SJSA1 (cell line): ENCODE data around the gene PPFIA4. TPM values are rescaled to one million over a fixed set of nuclear protein-coding genes. Genes with fewer than 3 reads are reported as not detected.
A peak's percentile ranks its signal among the peaks of the same experiment; 100 is the strongest.

Experiments used
- DNase-seq, 2 experiments: peaks; one replicate each; pipeline ENCODE4 v3.0.0-alpha.2; 2015 to 2020; ENCODE audit warnings: low spot score in 2 of 2, low read depth in 1 of 2
- H3K27ac ChIP-seq: fragments of 250-450 bp; sonication (Bioruptor Pico); 2 replicates; pipeline ENCODE4 v1.5.1; 2020; ENCODE audit warnings: mild to moderate bottlenecking, moderate library complexity
- H3K27me3 ChIP-seq: fragments of 250-450 bp; sonication (Bioruptor Pico); replicated peaks from 2 replicates; pipeline ENCODE4 v1.5.1; 2020; ENCODE audit warnings: mild to moderate bottlenecking, moderate library complexity
- H3K36me3 ChIP-seq: fragments of 250-450 bp; sonication (Bioruptor Pico); 2 replicates; pipeline ENCODE4 v1.5.1; 2020; ENCODE audit warnings: mild to moderate bottlenecking
- H3K4me1 ChIP-seq: fragments of 250-450 bp; sonication (Bioruptor Pico); replicated peaks from 2 replicates; pipeline ENCODE4 v1.6.1; 2021; ENCODE audit warnings: mild to moderate bottlenecking
- H3K4me3 ChIP-seq: fragments of 250-450 bp; sonication (Bioruptor Pico); 2 replicates; pipeline ENCODE4 v1.5.1; 2020; ENCODE audit warnings: mild to moderate bottlenecking
- H3K9me3 ChIP-seq: fragments of 250-450 bp; sonication (Bioruptor Pico); replicated peaks from 2 replicates; pipeline ENCODE4 v1.5.1; 2020; ENCODE audit warnings: mild to moderate bottlenecking
- total RNA-seq: library from RNA; depleted of rRNA; stranded (reverse); fragments of >200 nt; shearing (Covaris generic); gene quantifications from 2 replicates; pipeline ENCODE4 v1.2.3, GENCODE V29; 2014

PPFIA4 gene
- total RNA-seq, 1 experiment from 2014 or later, result not detected

GRCh38 chr1:203090421-203091198 is 64.3 kb downstream of the PPFIA4 start:
- Histone ChIP-seq H3K27ac (no peak overlapping the region), H3K27me3 (peaks cover 4% of the 10 kb centered on the region)
- peak in 1 of 2 experiments; percentile 12 for DNase-seq

GRCh38 chr1:203091199-203091477 is 64.8 kb downstream of the PPFIA4 start:
- Histone ChIP-seq H3K36me3 (no peaks in the 10 kb centered on the region), H3K4me3 (no peak overlapping the region), H3K27me3 (peaks cover 4% of the 10 kb centered on the region), H3K4me1 (no peaks in the 10 kb centered on the region), H3K27ac (no peak overlapping the region), H3K9me3 (peaks cover 10% of the 10 kb centered on the region; the same call in 1 of the 2 replicates)
- DNase-seq, result peak in 1 of 2 experiments; percentile 11

More at GRCh38 chr1:203090421-203091198, 64.3 kb downstream of the PPFIA4 start:
- Histone ChIP-seq H3K36me3 (no peaks in the 10 kb centered on the region), H3K4me3 (no peak overlapping the region), H3K4me1 (no peaks in the 10 kb centered on the region), H3K9me3 (peaks cover 10% of the 10 kb centered on the region; the same call in 1 of the 2 replicates)

- no peak overlapping the region for H3K27ac ChIP-seq
- H3K27me3 ChIP-seq, result peaks cover 4% of the 10 kb centered on the region
- DNase-seq, result peak in 1 of 2 experiments; percentile 25
- no peaks in the 10 kb centered on the region for H3K4me1 ChIP-seq
- no peaks in the 10 kb centered on the region for H3K36me3 ChIP-seq
- H3K9me3 ChIP-seq, result peaks cover 10% of the 10 kb centered on the region; the same call in 1 of the 2 replicates
- no peak overlapping the region for H3K4me3 ChIP-seq
These were observed 65.6 kb downstream of the PPFIA4 start for GRCh38 chr1:203091761-203092330.

DNA sequence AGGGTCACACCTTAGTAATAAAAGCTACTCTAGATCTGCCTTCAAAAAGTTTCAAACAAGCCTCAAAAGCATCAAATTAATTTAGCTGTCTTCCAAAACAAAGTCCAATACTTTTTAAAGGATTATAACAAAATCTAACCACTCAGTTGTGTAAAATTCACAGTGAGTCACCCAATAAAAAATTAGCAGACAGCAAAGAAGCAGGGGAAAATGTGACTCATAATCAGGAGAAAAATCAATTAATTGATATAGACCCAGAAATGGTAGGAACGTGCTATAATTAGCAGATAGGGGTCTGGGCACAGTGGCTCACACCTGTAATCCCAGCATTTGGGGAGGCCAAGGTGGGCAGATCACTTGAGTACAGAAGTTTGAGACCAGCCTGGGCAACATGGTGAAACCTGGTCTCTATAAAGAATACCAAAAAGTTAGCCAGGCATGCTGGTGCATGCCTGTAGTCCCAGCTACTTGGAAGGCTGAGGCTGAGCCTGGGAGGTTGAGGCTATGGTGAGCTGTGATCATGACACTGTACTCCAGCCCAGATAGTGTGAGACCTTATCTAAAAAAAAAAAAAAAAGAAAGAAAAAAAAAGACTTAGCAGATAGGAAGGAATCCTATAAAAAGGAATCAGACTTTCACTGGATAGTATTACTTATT is 67.6 kb downstream of the PPFIA4 start:
- Histone ChIP-seq H3K4me3 (no peak overlapping the region), H3K36me3 (no peaks in the 10 kb centered on the region), H3K27me3 (peaks cover 4% of the 10 kb centered on the region; the same call in 1 of the 2 replicates), H3K4me1 (no peaks in the 10 kb centered on the region), H3K9me3 (peaks cover 10% of the 10 kb centered on the region; the same call in 1 of the 2 replicates), H3K27ac (no peak overlapping the region)
- DNase-seq, result peak in 1 of 2 experiments; percentile 17

- peaks cover 10% of the 10 kb centered on the region; the same call in 1 of the 2 replicates for H3K9me3 ChIP-seq
- DNase-seq, result no peak
- no peaks in the 10 kb centered on the region for H3K36me3 ChIP-seq
- H3K4me3 ChIP-seq, result no peak overlapping the region
- no peaks in the 10 kb centered on the region for H3K4me1 ChIP-seq
- no peak overlapping the region for H3K27ac ChIP-seq
- no peaks in the 10 kb centered on the region for H3K27me3 ChIP-seq
These were observed 68.9 kb downstream of the PPFIA4 start for GRCh38 chr1:203095061-203095690.

DNA sequence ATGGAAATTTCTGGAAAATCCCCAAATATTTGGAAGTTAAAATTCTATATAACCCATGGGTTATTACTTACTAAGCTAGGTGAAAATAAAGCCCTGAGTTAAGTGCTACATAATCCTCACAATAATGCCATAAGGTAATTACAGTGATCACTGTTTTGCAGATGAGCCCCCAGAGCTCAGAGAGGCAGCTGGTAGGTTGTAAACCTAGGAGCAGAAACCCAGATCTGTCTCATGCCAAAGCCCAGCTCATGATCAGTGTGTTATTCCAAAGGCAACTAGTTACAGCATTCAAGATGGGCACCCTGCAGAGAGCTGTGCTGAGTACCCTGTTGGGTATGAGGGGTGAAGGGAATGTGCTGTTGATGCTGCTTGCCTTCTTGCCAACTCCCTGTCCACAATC is 70.3 kb downstream of the PPFIA4 start:
- H3K4me3 ChIP-seq, result no peak overlapping the region
- H3K27ac ChIP-seq, result no peak overlapping the region
- no peaks in the 10 kb centered on the region for H3K4me1 ChIP-seq
- H3K36me3 ChIP-seq, result no peaks in the 10 kb centered on the region
- H3K27me3 ChIP-seq, result no peaks in the 10 kb centered on the region
- peak in 1 of 2 experiments; percentile 11 for DNase-seq
- peaks cover 10% of the 10 kb centered on the region; the same call in 1 of the 2 replicates for H3K9me3 ChIP-seq

- DNase-seq, result no peak
- H3K4me3 ChIP-seq, result no peak overlapping the region
- H3K36me3 ChIP-seq, result no peaks in the 10 kb centered on the region
- H3K4me1 ChIP-seq, result no peaks in the 10 kb centered on the region
- H3K27me3 ChIP-seq, result no peaks in the 10 kb centered on the region
- no peak overlapping the region for H3K27ac ChIP-seq
- peaks cover 10% of the 10 kb centered on the region; the same call in 1 of the 2 replicates for H3K9me3 ChIP-seq
These were observed 70.7 kb downstream of the PPFIA4 start for GRCh38 chr1:203097001-203097400.

- no peak for DNase-seq
- H3K27ac ChIP-seq, result no peak overlapping the region
- H3K27me3 ChIP-seq, result no peaks in the 10 kb centered on the region
- H3K4me3 ChIP-seq, result no peak overlapping the region
- peaks cover 10% of the 10 kb centered on the region; the same call in 1 of the 2 replicates for H3K9me3 ChIP-seq
- no peaks in the 10 kb centered on the region for H3K36me3 ChIP-seq
- no peaks in the 10 kb centered on the region for H3K4me1 ChIP-seq
These were observed 72.2 kb downstream of the PPFIA4 start for GRCh38 chr1:203098445-203098844.

DNA sequence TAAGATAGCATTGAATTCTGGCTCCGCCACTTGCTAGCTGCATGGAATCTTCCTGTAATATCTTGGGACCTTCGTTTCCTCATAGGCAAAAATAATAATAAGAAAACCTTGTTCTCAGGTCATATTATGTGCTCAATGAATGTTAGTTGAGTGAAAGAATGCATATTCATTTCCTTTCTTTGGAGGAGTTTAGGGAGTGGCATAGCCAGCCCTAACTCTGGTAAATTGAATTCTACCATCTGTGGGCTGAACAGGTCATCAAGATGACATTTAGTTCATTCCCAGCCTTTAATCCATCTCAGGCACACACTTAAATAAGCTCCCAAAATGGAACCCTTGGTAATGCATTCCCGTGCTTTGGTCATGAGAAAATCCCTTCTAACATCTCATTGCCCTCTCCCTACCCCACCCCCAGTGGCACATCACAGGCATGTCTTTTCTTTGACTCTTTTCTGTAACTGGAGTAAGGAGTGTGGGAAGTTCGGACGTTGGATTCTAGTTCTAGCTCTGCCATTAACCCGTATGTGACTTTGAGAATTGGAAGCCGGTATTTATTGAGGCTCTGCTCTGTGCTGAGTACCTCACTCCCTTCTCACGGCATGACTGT is 72.7 kb downstream of the PPFIA4 start:
- DNase-seq, result no peak
- Histone ChIP-seq H3K9me3 (peaks cover 10% of the 10 kb centered on the region; the same call in 1 of the 2 replicates), H3K4me1 (no peaks in the 10 kb centered on the region)

GRCh38 chr1:203099805-203100515 is 73.7 kb downstream of the PPFIA4 start:
- Histone ChIP-seq H3K4me1 (no peaks in the 10 kb centered on the region), H3K4me3 (no peak overlapping the region), H3K27me3 (no peaks in the 10 kb centered on the region), H3K36me3 (no peaks in the 10 kb centered on the region), H3K27ac (no peak overlapping the region), H3K9me3 (peaks cover 4% of the 10 kb centered on the region; the same call in 1 of the 2 replicates)
- no peak for DNase-seq

More for the DNA sequence above, 72.7 kb downstream of the PPFIA4 start:
- Histone ChIP-seq H3K27ac (no peak overlapping the region), H3K36me3 (no peaks in the 10 kb centered on the region), H3K27me3 (no peaks in the 10 kb centered on the region), H3K4me3 (no peak overlapping the region)

DNA sequence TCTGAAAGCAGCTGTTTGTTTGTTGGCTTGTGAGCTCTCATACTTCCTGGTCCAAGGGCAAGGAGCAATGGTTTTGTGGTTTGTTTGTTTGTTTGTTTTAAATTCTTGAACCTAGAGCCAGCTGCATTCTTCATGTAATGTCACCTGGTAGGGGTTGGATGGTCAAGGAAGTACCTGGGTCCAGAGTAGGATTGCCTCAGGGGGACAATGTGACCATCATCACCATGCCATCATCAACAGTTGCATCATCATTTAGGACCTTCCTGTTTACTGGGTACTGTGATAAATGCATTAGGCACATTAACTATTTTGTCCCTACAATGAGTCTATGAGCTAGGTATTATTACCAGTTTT is 74.2 kb downstream of the PPFIA4 start:
- DNase-seq, result no peak
- H3K36me3 ChIP-seq, result no peaks in the 10 kb centered on the region
- H3K4me1 ChIP-seq, result no peaks in the 10 kb centered on the region
- H3K9me3 ChIP-seq, result no peaks in the 10 kb centered on the region
- H3K27me3 ChIP-seq, result no peaks in the 10 kb centered on the region
- no peak overlapping the region for H3K4me3 ChIP-seq
- H3K27ac ChIP-seq, result no peak overlapping the region

GRCh38 chr1:203101813-203102634 is 75.7 kb downstream of the PPFIA4 start:
- Histone ChIP-seq H3K36me3 (no peaks in the 10 kb centered on the region), H3K4me3 (no peak overlapping the region), H3K27ac (no peak overlapping the region), H3K9me3 (no peaks in the 10 kb centered on the region), H3K27me3 (no peaks in the 10 kb centered on the region; the same call in 1 of the 2 replicates), H3K4me1 (no peaks in the 10 kb centered on the region)
- DNase-seq, result no peak
